Panc1 (cell line): ENCODE results near the gene CNTN4. TPM values are rescaled to one million over a fixed set of nuclear protein-coding genes. Genes with fewer than 3 reads are reported as not detected.

Experiments used
- ATAC-seq: fragments of 200-7000 bp; cut with Tn5 transposase; 2 replicates; pipeline ENCODE4 v1.9.1; 2020; ENCODE audit warnings: mild to moderate bottlenecking, moderate library complexity
- BruUV-seq: library from RNA; stranded (reverse); fragments of 400-500 nt; replicated peaks from 2 replicates; lab custom pipeline; 2021; lab: Mats Ljungman, UMichigan
- CTCF ChIA-PET: fragments of 300-600 bp; sonication (Branson Sonifier 250); formaldehyde crosslinking; loops from one replicate; lab custom pipeline; 2022; ENCODE audit warnings: antibody characterized with exemption; lab: Charles Lee
- POLR2A ChIA-PET: fragments of 300-600 bp; sonication (Branson Sonifier 250); formaldehyde crosslinking; loops from one replicate; lab custom pipeline; 2022; ENCODE audit warnings: antibody characterized with exemption; lab: Charles Lee
- DNase-seq: peaks from one replicate; pipeline ENCODE4 v3.0.0-alpha.2; 2010; ENCODE audit warnings: low read depth, low spot score
- H3K27ac ChIP-seq: 2 replicates; pipeline ENCODE4 v1.5.1; 2011; ENCODE audit warnings: mild to moderate bottlenecking, low read length, inconsistent platforms
- H3K27me3 ChIP-seq: fragments of 200-500 bp; sonication (Bioruptor generic); 2 replicates; pipeline ENCODE4 v1.6.0; 2014; ENCODE audit warnings: low read length, inconsistent platforms; ENCODE audit not compliant: control insufficient read depth, insufficient read depth
- H3K36me3 ChIP-seq: fragments of 200-500 bp; sonication (Bioruptor generic); 2 replicates; pipeline ENCODE4 v1.5.1; 2014; ENCODE audit warnings: inconsistent platforms, mild to moderate bottlenecking, low read length, moderate library complexity; ENCODE audit not compliant: control insufficient read depth, insufficient read depth
- H3K4me1 ChIP-seq: 2 replicates; pipeline ENCODE4 v1.5.1; 2011; ENCODE audit warnings: inconsistent platforms, mild to moderate bottlenecking, low read length, moderate library complexity; ENCODE audit not compliant: control insufficient read depth, insufficient read depth
- H3K4me3 ChIP-seq, 2 experiments: 2 replicates each; pipeline ENCODE4 v1.5.1; 2011 to 2012; ENCODE audit warnings: low read depth in 2 of 2, low read length in 2 of 2, mild to moderate bottlenecking in 2 of 2, inconsistent platforms in 1 of 2, moderate library complexity in 1 of 2
- H3K9me3 ChIP-seq: fragments of 200-500 bp; sonication (Bioruptor generic); 2 replicates; pipeline ENCODE4 v1.5.1; 2014; ENCODE audit warnings: low read depth, mild to moderate bottlenecking, inconsistent platforms, low read length, moderate library complexity; ENCODE audit not compliant: control insufficient read depth, insufficient read depth
- POLR2AphosphoS5 ChIP-seq: IDR thresholded peaks from 2 replicates; pipeline ENCODE4 v1.6.1; 2012; ENCODE audit warnings: mild to moderate bottlenecking, low read depth, low read length, moderate library complexity
- SIN3A ChIP-seq: IDR thresholded peaks from 2 replicates; pipeline ENCODE4 v1.6.1; 2012; ENCODE audit warnings: low read depth, mild to moderate bottlenecking, low read length, moderate library complexity, borderline replicate concordance; ENCODE audit not compliant: insufficient read depth
- TCF7L2 ChIP-seq: IDR thresholded peaks from 2 replicates; pipeline ENCODE4 v1.6.1; 2011; ENCODE audit warnings: mild to moderate bottlenecking, low read depth, low read length, inconsistent platforms
- in situ Hi-C: cut with HindIII; loops from 2 replicates; pipeline ENCODE4 v1.10.0; 2016; ENCODE audit warnings: low sequenced_read_pairs, low pct_unique_long_range_greater_than_20kb
- intact Hi-C: fragments of 100-400 bp; cut with micrococcal nuclease; formaldehyde crosslinking; loops from one replicate; pipeline ENCODE4 v1.10.0; 2022; ENCODE audit not compliant: unreplicated experiment
- total RNA-seq: library from RNA; stranded (reverse); gene quantifications from one replicate; pipeline ENCODE4 v1.2.1, GENCODE V29; 2021; ENCODE audit not compliant: unreplicated experiment
- TF ChIP-seq, protein P1 (sequence below), 2 experiments: IDR thresholded peaks; 2 replicates each; pipeline ENCODE4 v1.6.1; 2011 to 2012; ENCODE audit warnings: low read depth in 2 of 2, control low read depth in 1 of 2, low read length in 1 of 2, mild to moderate bottlenecking in 1 of 2, moderate library complexity in 1 of 2; ENCODE audit not compliant: insufficient read depth in 1 of 2
- TF ChIP-seq, protein P2 (sequence below): fragments of 450-650 bp; IDR thresholded peaks from 2 replicates; pipeline ENCODE4 v1.5.1; 2017; ENCODE audit warnings: mild to moderate bottlenecking

CNTN4 gene
- total RNA-seq, 1 experiment from 2014 or later: not detected

DNA sequence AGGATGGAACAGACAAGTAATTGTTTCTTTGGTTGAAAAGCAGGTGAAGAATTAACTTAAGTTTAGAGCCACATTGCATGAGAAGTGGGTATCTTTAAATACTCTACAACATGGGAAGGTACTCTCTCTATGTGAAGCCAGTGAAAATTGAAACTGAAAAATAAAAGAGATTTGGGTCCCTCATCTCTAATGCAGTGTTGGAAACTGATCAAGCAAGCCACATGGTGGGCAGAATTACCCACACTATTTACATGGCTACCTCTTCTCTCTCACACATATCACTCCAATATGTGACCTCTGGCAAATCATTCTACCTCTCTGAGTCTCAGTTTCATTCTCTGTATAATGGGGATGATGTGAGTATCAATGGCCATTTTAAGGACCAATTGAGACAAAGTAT is 672.5 kb downstream of the CNTN4 start:
- ChIA-PET POLR2A (no interaction called here), CTCF (no interaction called here)
- Histone ChIP-seq H3K36me3 (no peaks in the 10 kb centered on the region), H3K9me3 (no peaks in the 10 kb centered on the region), H3K27me3 (no peaks in the 10 kb centered on the region), H3K4me1 (no peaks in the 10 kb centered on the region), H3K4me3 (no peak overlapping the region), H3K27ac (no peak overlapping the region)
- no TSS peak for BruUV-seq
- in situ Hi-C loops (no loop called here), intact Hi-C loops (no loop called here)
- no peak for TF ChIP-seq SIN3A
- TF ChIP-seq TCF7L2: no peak
- no peak for TF ChIP-seq POLR2AphosphoS5
- TF ChIP-seq, protein P1, sequence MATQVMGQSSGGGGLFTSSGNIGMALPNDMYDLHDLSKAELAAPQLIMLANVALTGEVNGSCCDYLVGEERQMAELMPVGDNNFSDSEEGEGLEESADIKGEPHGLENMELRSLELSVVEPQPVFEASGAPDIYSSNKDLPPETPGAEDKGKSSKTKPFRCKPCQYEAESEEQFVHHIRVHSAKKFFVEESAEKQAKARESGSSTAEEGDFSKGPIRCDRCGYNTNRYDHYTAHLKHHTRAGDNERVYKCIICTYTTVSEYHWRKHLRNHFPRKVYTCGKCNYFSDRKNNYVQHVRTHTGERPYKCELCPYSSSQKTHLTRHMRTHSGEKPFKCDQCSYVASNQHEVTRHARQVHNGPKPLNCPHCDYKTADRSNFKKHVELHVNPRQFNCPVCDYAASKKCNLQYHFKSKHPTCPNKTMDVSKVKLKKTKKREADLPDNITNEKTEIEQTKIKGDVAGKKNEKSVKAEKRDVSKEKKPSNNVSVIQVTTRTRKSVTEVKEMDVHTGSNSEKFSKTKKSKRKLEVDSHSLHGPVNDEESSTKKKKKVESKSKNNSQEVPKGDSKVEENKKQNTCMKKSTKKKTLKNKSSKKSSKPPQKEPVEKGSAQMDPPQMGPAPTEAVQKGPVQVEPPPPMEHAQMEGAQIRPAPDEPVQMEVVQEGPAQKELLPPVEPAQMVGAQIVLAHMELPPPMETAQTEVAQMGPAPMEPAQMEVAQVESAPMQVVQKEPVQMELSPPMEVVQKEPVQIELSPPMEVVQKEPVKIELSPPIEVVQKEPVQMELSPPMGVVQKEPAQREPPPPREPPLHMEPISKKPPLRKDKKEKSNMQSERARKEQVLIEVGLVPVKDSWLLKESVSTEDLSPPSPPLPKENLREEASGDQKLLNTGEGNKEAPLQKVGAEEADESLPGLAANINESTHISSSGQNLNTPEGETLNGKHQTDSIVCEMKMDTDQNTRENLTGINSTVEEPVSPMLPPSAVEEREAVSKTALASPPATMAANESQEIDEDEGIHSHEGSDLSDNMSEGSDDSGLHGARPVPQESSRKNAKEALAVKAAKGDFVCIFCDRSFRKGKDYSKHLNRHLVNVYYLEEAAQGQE (IDR thresholded peaks at IDR 0.05; ENCODE audit: insufficient read depth in 1 of 2, low read depth in 2 of 2, low read length in 1 of 2): no peak
- TF ChIP-seq, protein P2, sequence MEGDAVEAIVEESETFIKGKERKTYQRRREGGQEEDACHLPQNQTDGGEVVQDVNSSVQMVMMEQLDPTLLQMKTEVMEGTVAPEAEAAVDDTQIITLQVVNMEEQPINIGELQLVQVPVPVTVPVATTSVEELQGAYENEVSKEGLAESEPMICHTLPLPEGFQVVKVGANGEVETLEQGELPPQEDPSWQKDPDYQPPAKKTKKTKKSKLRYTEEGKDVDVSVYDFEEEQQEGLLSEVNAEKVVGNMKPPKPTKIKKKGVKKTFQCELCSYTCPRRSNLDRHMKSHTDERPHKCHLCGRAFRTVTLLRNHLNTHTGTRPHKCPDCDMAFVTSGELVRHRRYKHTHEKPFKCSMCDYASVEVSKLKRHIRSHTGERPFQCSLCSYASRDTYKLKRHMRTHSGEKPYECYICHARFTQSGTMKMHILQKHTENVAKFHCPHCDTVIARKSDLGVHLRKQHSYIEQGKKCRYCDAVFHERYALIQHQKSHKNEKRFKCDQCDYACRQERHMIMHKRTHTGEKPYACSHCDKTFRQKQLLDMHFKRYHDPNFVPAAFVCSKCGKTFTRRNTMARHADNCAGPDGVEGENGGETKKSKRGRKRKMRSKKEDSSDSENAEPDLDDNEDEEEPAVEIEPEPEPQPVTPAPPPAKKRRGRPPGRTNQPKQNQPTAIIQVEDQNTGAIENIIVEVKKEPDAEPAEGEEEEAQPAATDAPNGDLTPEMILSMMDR: no peak
- ATAC-seq (no peak), DNase-seq (no peak)

GRCh38 chr3:2771741-2772140 is 673.1 kb downstream of the CNTN4 start:
- POLR2A ChIA-PET: no interaction called here
- no peak overlapping the region for H3K27ac ChIP-seq
- no peaks in the 10 kb centered on the region for H3K27me3 ChIP-seq
- TF ChIP-seq SIN3A: no peak
- no peak for TF ChIP-seq POLR2AphosphoS5
- TF ChIP-seq, protein P1 (IDR thresholded peaks at IDR 0.05; ENCODE audit: insufficient read depth in 1 of 2, low read depth in 2 of 2, low read length in 1 of 2): no peak
- TF ChIP-seq TCF7L2: no peak
- TF ChIP-seq, protein P2: no peak
- CTCF ChIA-PET: no interaction called here
- no peak overlapping the region for H3K4me3 ChIP-seq
- ATAC-seq: no peak
- no peaks in the 10 kb centered on the region for H3K9me3 ChIP-seq
- intact Hi-C loops: no loop called here
- H3K36me3 ChIP-seq: no peaks in the 10 kb centered on the region
- no TSS peak for BruUV-seq
- no peaks in the 10 kb centered on the region for H3K4me1 ChIP-seq
- DNase-seq: no peak
- in situ Hi-C loops: no loop called here
